Thyroid gland (tissue), 4 donors: ENCODE data around the gene PCSK2.

Source experiments
- POLR2A ChIP-seq, 2 donors: fragments of 450-650 bp; IDR thresholded peaks; one replicate each; pipeline ENCODE4 v1.6.1; 2017; ENCODE audit warnings: antibody characterized with exemption in 2 of 2, mild to moderate bottlenecking in 2 of 2, moderate library complexity in 1 of 2
- TF ChIP-seq, protein P1 (sequence below), 6 experiments: fragments of 200-600 bp in 3 of 6; fragments of 450-650 bp in 3 of 6; sonication (generic) in 3 of 6; IDR thresholded peaks; one replicate each; pipeline ENCODE4 v1.5.1; 2016 to 2019; ENCODE audit warnings: antibody characterized with exemption in 6 of 6, mild to moderate bottlenecking in 2 of 6, inconsistent platforms in 1 of 6, moderate library complexity in 1 of 6

DNA sequence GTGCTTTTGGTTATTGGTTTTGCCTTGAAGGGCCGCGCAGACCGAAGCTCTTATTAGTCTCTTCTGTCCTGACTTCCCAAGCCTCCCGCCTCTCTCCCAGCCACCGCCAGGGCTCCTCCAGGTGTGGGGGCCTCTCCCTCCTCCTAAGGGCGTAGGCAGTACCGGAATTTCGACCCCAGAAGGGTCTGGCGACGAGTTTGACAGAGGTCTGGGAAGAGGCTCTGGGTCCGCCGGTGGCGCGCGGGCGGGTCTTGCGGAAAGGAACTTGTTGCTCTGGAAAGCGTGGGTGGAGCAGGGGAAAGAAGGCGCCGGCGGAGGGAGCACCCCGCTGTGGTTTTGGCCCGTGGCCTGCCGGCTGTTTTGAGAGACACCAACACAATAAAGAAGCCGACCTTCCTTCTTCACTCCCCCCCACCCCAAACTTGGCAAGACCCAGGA lies 1.8 kb downstream of the PCSK2 start:
- TF ChIP-seq, protein P1, sequence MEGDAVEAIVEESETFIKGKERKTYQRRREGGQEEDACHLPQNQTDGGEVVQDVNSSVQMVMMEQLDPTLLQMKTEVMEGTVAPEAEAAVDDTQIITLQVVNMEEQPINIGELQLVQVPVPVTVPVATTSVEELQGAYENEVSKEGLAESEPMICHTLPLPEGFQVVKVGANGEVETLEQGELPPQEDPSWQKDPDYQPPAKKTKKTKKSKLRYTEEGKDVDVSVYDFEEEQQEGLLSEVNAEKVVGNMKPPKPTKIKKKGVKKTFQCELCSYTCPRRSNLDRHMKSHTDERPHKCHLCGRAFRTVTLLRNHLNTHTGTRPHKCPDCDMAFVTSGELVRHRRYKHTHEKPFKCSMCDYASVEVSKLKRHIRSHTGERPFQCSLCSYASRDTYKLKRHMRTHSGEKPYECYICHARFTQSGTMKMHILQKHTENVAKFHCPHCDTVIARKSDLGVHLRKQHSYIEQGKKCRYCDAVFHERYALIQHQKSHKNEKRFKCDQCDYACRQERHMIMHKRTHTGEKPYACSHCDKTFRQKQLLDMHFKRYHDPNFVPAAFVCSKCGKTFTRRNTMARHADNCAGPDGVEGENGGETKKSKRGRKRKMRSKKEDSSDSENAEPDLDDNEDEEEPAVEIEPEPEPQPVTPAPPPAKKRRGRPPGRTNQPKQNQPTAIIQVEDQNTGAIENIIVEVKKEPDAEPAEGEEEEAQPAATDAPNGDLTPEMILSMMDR (IDR thresholded peaks at IDR 0.05), result no peak
- TF ChIP-seq POLR2A (IDR thresholded peaks at IDR 0.05), result no peak
